PFSK-1 (cell line): ENCODE data around the gene DOLPP1.

ENCODE experiments used
- FOXP2 ChIP-seq: optimal IDR thresholded peaks from 2 replicates; pipeline ENCODE3; 2011; ENCODE audit warnings: borderline replicate concordance, control low read depth, inconsistent platforms; ENCODE audit not compliant: insufficient read depth; ENCODE audit errors: extremely low read length, extremely low read depth
- POLR2AphosphoS5 ChIP-seq: IDR thresholded peaks from 2 replicates; pipeline ENCODE4 v1.6.1; 2012; ENCODE audit warnings: low read depth, mild to moderate bottlenecking, control low read depth, low read length, moderate library complexity
- REST ChIP-seq, 2 experiments: IDR thresholded peaks; 2 replicates each; pipeline versions ENCODE4 v1.6.1 to v1.8.0; 2011 to 2012; ENCODE audit warnings: low read depth in 2 of 2, low read length in 2 of 2, control low read depth in 1 of 2, inconsistent platforms in 1 of 2, mild to moderate bottlenecking in 1 of 2, moderate library complexity in 1 of 2; ENCODE audit not compliant: insufficient read depth in 1 of 2
- SIN3A ChIP-seq: IDR thresholded peaks from 2 replicates; pipeline ENCODE4 v1.6.1; 2012; ENCODE audit warnings: mild to moderate bottlenecking, low read length, moderate library complexity, borderline replicate concordance; ENCODE audit not compliant: insufficient read depth
- TAF1 ChIP-seq: IDR thresholded peaks from 2 replicates; pipeline ENCODE4 v1.6.1; 2012; ENCODE audit warnings: low read length, control low read depth, borderline replicate concordance; ENCODE audit not compliant: insufficient read depth

GRCh38 chr9:129133082-129133481 is 52.2 kb downstream of the DOLPP1 start:
- TF ChIP-seq SIN3A, result no peak
- TF ChIP-seq TAF1, result no peak
- TF ChIP-seq POLR2AphosphoS5, result no peak
- TF ChIP-seq REST (IDR thresholded peaks at IDR 0.05; ENCODE audit: insufficient read depth in 1 of 2, low read depth in 2 of 2, low read length in 2 of 2), result no peak
- no peak for TF ChIP-seq FOXP2
